Upper lobe of left lung (tissue), 6 donors: ENCODE measurements around the gene IGFLR1. TPM values are rescaled to one million over a fixed set of nuclear protein-coding genes. Genes with fewer than 3 reads are reported as not detected.
"Not testable (repeated sequence)": the region's sequence is repeated elsewhere in the genome, so short reads cannot be mapped to it uniquely, and the experiment has no call there.

ENCODE experiments used
- ATAC-seq, 2 donors: fragments of 200-7000 bp; cut with Tn5 transposase; one replicate each; pipeline ENCODE4 v1.9.1; 2022; ENCODE audit warnings: mild to moderate bottlenecking in 2 of 2, moderate library complexity in 2 of 2; ENCODE audit not compliant: low FRiP score in 2 of 2
- DNase-seq, 2 donors: peaks; one replicate each; pipeline ENCODE4 v3.0.0-alpha.2; 2019 to 2020
- H3K27ac ChIP-seq, 4 donors: fragments of 200-600 bp; sonication (generic); one replicate each; pipeline ENCODE4 v1.5.1; 2016 to 2019
- H3K27me3 ChIP-seq, 4 donors: fragments of 200-600 bp; sonication (generic); one replicate each; pipeline ENCODE4 v1.5.1; 2017 to 2019
- H3K36me3 ChIP-seq, 4 donors: fragments of 200-600 bp; sonication (generic); one replicate each; pipeline ENCODE4 v1.5.1; 2016 to 2019
- H3K4me1 ChIP-seq, 4 donors: fragments of 200-600 bp; sonication (generic); one replicate each; pipeline ENCODE4 v1.5.1; 2018 to 2019
- H3K4me3 ChIP-seq, 4 donors: fragments of 200-600 bp; sonication (generic); one replicate each; pipeline ENCODE4 v1.5.1; 2017 to 2019; ENCODE audit warnings: mild to moderate bottlenecking in 2 of 4, moderate library complexity in 1 of 4
- H3K9me3 ChIP-seq, 4 donors: fragments of 200-600 bp; sonication (generic); one replicate each; pipeline ENCODE4 v1.5.1; 2018 to 2019
- CTCF ChIP-seq, 6 experiments: fragments of 450-650 bp in 4 of 6; fragments of 200-600 bp in 2 of 6; sonication (generic) in 2 of 6; IDR thresholded peaks; one replicate each; pipeline ENCODE4 v1.5.1; 2016 to 2019; ENCODE audit warnings: antibody characterized with exemption in 6 of 6
- EP300 ChIP-seq, 4 donors: sonication (generic); formaldehyde crosslinking; IDR thresholded peaks; one replicate each; pipeline ENCODE4 v1.5.1; 2017; ENCODE audit warnings: antibody characterized with exemption in 4 of 4, control low read depth in 2 of 4
- POLR2A ChIP-seq, 4 donors: fragments of 450-650 bp; IDR thresholded peaks; one replicate each; pipeline ENCODE4 v1.5.1; 2016 to 2017; ENCODE audit warnings: antibody characterized with exemption in 4 of 4, mild to moderate bottlenecking in 2 of 4
- POLR2AphosphoS5 ChIP-seq, 2 donors: sonication (generic); formaldehyde crosslinking; IDR thresholded peaks; one replicate each; pipeline ENCODE4 v1.5.1; 2017; ENCODE audit warnings: antibody characterized with exemption in 2 of 2
- WGBS, 2 donors: methylation state at CpG; one replicate each; pipeline ENCODE4 v1.1.5; 2017 to 2018; 5-methylcytosine and 5-hydroxymethylcytosine counted together
- total RNA-seq, 6 donors: library from RNA; depleted of rRNA in 4 of 6; stranded (reverse); fragments of >200 nt in 4 of 6; gene quantifications; one replicate each; pipeline versions ENCODE4 v1.1.0 to v1.2.1, GENCODE V29; 2016 to 2021
- donor health status: DM: no; HTN: no; CAD: no; lungs with moderate emphysema.
- donor health status: DM: no; HTN: yes; CAD: no; lungs with severe emphysema.

The IGFLR1 gene
- total RNA-seq, 6 donors from 2014 or later, result 6.4 to 28.4 (median 18.8) TPM

- no peak overlapping the region for H3K27ac ChIP-seq
- H3K9me3 ChIP-seq, result no peaks in the 10 kb centered on the region
- TF ChIP-seq POLR2AphosphoS5 (IDR thresholded peaks at IDR 0.05), result no peak
- no peak for TF ChIP-seq EP300 (IDR thresholded peaks at IDR 0.05)
- no peak for TF ChIP-seq POLR2A (IDR thresholded peaks at IDR 0.05)
- TF ChIP-seq CTCF (IDR thresholded peaks at IDR 0.05), result no peak
- DNase-seq (no peak), ATAC-seq (no peak)
- no peaks in the 10 kb centered on the region for H3K4me1 ChIP-seq
- H3K27me3 ChIP-seq, result no peaks in the 10 kb centered on the region
- H3K36me3 ChIP-seq, result peaks cover 82 to 100% (median 97%) of the 10 kb centered on the region in 4 donors
- no peak overlapping the region for H3K4me3 ChIP-seq
- WGBS, 2 donors, result 94% methylated on average over 13 to 23 of the region's 25 CpGs
Observed at GRCh38 chr19:35727053-35727955, 14.9 kb downstream of the IGFLR1 start.

GRCh38 chr19:35725216-35725861 lies 16.9 kb downstream of the IGFLR1 start:
- no peaks in the 10 kb centered on the region for H3K9me3 ChIP-seq
- DNase-seq (no peak), ATAC-seq (no peak)
- no peak for TF ChIP-seq POLR2A (IDR thresholded peaks at IDR 0.05)
- no peak for TF ChIP-seq EP300 (IDR thresholded peaks at IDR 0.05)
- TF ChIP-seq POLR2AphosphoS5 (IDR thresholded peaks at IDR 0.05), result no peak
- TF ChIP-seq CTCF (IDR thresholded peaks at IDR 0.05), result no peak
- H3K27me3 ChIP-seq, result no peaks in the 10 kb centered on the region
- H3K4me3 ChIP-seq, result no peak overlapping the region
- no peak overlapping the region for H3K27ac ChIP-seq
- H3K4me1 ChIP-seq, result peaks cover 0 to 6% (median 0%) of the 10 kb centered on the region in 4 donors
- peaks cover 75 to 100% (median 95%) of the 10 kb centered on the region in 4 donors for H3K36me3 ChIP-seq
- 95 to 96% methylated on average over 13 to 22 of the region's 23 CpGs for WGBS, 2 donors

- no peak for DNase-seq
- TF ChIP-seq POLR2AphosphoS5 (IDR thresholded peaks at IDR 0.05), result no peak
- TF ChIP-seq EP300 (IDR thresholded peaks at IDR 0.05), result no peak
- TF ChIP-seq POLR2A (IDR thresholded peaks at IDR 0.05), result no peak
- no peak for TF ChIP-seq CTCF (IDR thresholded peaks at IDR 0.05)
- Histone ChIP-seq H3K27ac (no peak overlapping the region), H3K4me1 (peaks cover 0 to 13% (median 4%) of the 10 kb centered on the region in 4 donors), H3K36me3 (peaks cover 68 to 99% (median 91%) of the 10 kb centered on the region in 4 donors), H3K4me3 (no peak overlapping the region), H3K27me3 (no peaks in the 10 kb centered on the region), H3K9me3 (no peaks in the 10 kb centered on the region)
- ATAC-seq, result no peak
- WGBS, 2 donors, result 91 to 96% methylated on average over 5 to 12 of the region's 12 CpGs
Observed at GRCh38 chr19:35724560-35724959, 17.7 kb downstream of the IGFLR1 start.

- H3K27me3 ChIP-seq, H3K27ac ChIP-seq, H3K9me3 ChIP-seq, H3K4me3 ChIP-seq, DNase-seq, ATAC-seq: not testable (repeated sequence)
- H3K36me3 ChIP-seq, result peaks cover 64 to 95% (median 87%) of the 10 kb centered on the region in 4 donors
- WGBS, 2 donors, result 95% methylated on average over 7 of the region's 7 CpGs
- H3K4me1 ChIP-seq, result peaks cover 2 to 17% (median 7%) of the 10 kb centered on the region in 4 donors
Observed at GRCh38 chr19:35724132-35724531, 18.1 kb downstream of the IGFLR1 start.

GRCh38 chr19:35723671-35724070 lies 18.6 kb downstream of the IGFLR1 start:
- Histone ChIP-seq H3K27me3 (no peaks in the 10 kb centered on the region), H3K4me3 (no peak overlapping the region), H3K36me3 (peaks cover 59 to 90% (median 82%) of the 10 kb centered on the region in 4 donors), H3K4me1 (peaks cover 6 to 22% (median 12%) of the 10 kb centered on the region in 4 donors), H3K27ac (no peak overlapping the region), H3K9me3 (no peaks in the 10 kb centered on the region)
- 95 to 99% methylated on average over 23 to 24 of the region's 24 CpGs for WGBS, 2 donors
- DNase-seq (no peak), ATAC-seq (no peak)
- TF ChIP-seq CTCF (IDR thresholded peaks at IDR 0.05) (no peak), POLR2A (IDR thresholded peaks at IDR 0.05) (no peak), POLR2AphosphoS5 (IDR thresholded peaks at IDR 0.05) (no peak), EP300 (IDR thresholded peaks at IDR 0.05) (no peak)
